Transverse colon (tissue), 3 donors: ENCODE data around the gene MORN4.

Experiments used
- EP300 ChIP-seq: sonication (generic); formaldehyde crosslinking; IDR thresholded peaks from one replicate; pipeline ENCODE4 v1.6.1; 2017; ENCODE audit warnings: antibody characterized with exemption, low read depth
- POLR2A ChIP-seq: fragments of 450-650 bp; IDR thresholded peaks from one replicate; pipeline ENCODE4 v1.6.1; 2016; ENCODE audit warnings: antibody characterized with exemption, mild to moderate bottlenecking, moderate library complexity
- TF ChIP-seq, protein P1 (sequence below), 5 experiments: fragments of 200-600 bp in 3 of 5; fragments of 450-650 bp in 2 of 5; sonication (generic) in 3 of 5; IDR thresholded peaks; 1 replicate in 2 of 5; 2 replicates in 3 of 5; pipeline ENCODE4 v1.5.1; 2016 to 2017; ENCODE audit warnings: antibody characterized with exemption in 5 of 5, inconsistent platforms in 3 of 5, mild to moderate bottlenecking in 2 of 5, moderate library complexity in 1 of 5

DNA sequence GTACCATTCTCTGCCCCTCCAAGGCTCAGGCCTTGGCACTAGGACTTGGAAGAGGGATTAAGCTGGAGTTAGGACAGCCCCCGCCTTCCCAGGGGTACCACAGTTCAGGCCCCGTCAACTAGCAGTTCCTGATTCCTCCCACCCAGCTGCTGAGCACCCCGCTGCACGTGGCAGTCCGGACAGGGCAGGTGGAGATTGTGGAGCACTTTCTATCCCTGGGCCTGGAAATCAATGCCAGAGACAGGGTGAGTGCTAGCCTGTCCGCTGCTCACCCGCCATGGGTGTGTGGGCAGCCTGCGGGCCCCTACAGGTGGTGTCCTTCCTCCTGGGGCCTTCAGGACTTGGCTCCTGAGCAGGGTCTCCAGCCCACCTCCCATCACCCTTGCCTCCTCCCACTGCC is 51.1 kb downstream of the MORN4 start:
- TF ChIP-seq, protein P1, sequence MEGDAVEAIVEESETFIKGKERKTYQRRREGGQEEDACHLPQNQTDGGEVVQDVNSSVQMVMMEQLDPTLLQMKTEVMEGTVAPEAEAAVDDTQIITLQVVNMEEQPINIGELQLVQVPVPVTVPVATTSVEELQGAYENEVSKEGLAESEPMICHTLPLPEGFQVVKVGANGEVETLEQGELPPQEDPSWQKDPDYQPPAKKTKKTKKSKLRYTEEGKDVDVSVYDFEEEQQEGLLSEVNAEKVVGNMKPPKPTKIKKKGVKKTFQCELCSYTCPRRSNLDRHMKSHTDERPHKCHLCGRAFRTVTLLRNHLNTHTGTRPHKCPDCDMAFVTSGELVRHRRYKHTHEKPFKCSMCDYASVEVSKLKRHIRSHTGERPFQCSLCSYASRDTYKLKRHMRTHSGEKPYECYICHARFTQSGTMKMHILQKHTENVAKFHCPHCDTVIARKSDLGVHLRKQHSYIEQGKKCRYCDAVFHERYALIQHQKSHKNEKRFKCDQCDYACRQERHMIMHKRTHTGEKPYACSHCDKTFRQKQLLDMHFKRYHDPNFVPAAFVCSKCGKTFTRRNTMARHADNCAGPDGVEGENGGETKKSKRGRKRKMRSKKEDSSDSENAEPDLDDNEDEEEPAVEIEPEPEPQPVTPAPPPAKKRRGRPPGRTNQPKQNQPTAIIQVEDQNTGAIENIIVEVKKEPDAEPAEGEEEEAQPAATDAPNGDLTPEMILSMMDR (IDR thresholded peaks at IDR 0.05), result no peak
- TF ChIP-seq POLR2A, result no peak
- TF ChIP-seq EP300, result no peak
